Measurements from ENCODE around the gene SCAMP5. TPM values are rescaled to one million over a fixed set of nuclear protein-coding genes. Genes with fewer than 3 reads are reported as not detected.
A peak's percentile ranks its signal among the peaks of the same experiment; 100 is the strongest.

The SCAMP5 gene
- total and polyA plus RNA-seq, 2 of the 13 experiments (the other 11 are each of a cell fraction or from before 2014, with no cell fraction given): 34.3 to 49.0 TPM

DNA sequence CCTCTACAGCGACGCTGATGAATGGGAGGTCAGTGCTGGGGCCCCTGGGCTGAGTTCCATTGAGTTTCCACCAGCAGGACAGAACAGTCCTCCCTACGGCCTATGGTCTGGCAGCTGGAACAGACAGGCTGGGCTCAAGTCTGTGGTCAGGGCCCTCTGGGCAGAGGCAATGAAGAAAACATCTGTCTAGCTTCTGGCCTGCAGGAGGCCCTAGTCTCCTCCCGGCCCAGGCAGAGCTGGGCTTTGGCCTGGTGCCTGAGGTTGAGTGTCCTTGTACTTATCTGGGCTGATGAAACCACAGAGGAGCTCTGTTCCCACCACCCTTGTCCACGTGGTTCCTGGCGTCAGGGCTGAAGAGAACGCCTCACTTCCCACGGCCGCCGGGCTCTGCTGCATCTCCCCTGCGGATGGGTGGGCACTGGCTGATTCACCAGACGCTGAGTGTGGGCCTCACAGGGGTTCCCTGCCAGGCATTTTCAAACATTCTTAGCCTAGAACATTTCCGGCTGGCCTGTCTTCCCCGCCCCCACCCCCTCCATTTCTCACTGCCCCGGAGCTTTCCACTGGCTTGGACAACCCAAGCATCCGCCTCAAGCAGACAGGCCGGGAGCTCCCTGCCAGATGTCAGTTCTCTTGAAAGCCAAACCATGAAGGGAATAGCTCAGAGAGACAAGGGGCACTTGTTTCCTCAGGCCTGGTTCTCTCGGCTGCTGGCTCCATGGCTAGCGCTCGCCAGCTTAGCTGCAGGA is 48.3 kb downstream of the SCAMP5 start (continued):
- TF ChIP-seq, protein P1, sequence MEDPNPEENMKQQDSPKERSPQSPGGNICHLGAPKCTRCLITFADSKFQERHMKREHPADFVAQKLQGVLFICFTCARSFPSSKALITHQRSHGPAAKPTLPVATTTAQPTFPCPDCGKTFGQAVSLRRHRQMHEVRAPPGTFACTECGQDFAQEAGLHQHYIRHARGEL (CRISPR knock-in tag; IDR thresholded peaks at IDR 0.05): no peak
- TF ChIP-seq MATR3 (CRISPR knock-in tag; IDR thresholded peaks at IDR 0.05) (no peak), ZNF746 (CRISPR knock-in tag; IDR thresholded peaks at IDR 0.05) (no peak), CREM (IDR thresholded peaks at IDR 0.05) (0 out of 2 replicates have a peak, but pooled peaks have one; percentile 0), CREM (CRISPR knock-in tag; IDR thresholded peaks at IDR 0.05) (no peak), SPEN (CRISPR knock-in tag; IDR thresholded peaks at IDR 0.05; ENCODE audit: low read depth) (peak; percentile 83; the same call in 1 of the 2 replicates), ESRRA (CRISPR knock-in tag; IDR thresholded peaks at IDR 0.05; ENCODE audit: low read depth) (no peak), FOXA3 (CRISPR knock-in tag; IDR thresholded peaks at IDR 0.05) (peak; percentile 76), HOXA9 (CRISPR knock-in tag; IDR thresholded peaks at IDR 0.05; ENCODE audit: borderline replicate concordance) (no peak), RELA (CRISPR knock-in tag; IDR thresholded peaks at IDR 0.05) (no peak), NFKB2 (CRISPR knock-in tag; IDR thresholded peaks at IDR 0.05; ENCODE audit: borderline replicate concordance) (no peak), NR2F1 (CRISPR knock-in tag; IDR thresholded peaks at IDR 0.05) (peak in 1 of 2 experiments; percentile 36; a peak in 1 of 4 replicates), MAFK (conservative IDR thresholded peaks at IDR 0.05 in 1 of 2, IDR thresholded peaks at IDR 0.05 in 1 of 2; ENCODE audit: low read length in 2 of 2) (no peak), ZNF589 (CRISPR knock-in tag; conservative IDR thresholded peaks at IDR 0.05) (0 out of 2 replicates have a peak, but pooled peaks have one; percentile 44), FOXJ3 (CRISPR knock-in tag; IDR thresholded peaks at IDR 0.05; ENCODE audit: borderline replicate concordance) (0 out of 2 replicates have a peak, but pooled peaks have one; percentile 48), SALL2 (CRISPR knock-in tag; IDR thresholded peaks at IDR 0.05) (no peak; the same call in none of the 2 replicates), HMGA1 (CRISPR knock-in tag; conservative IDR thresholded peaks at IDR 0.05) (no peak), EZH2 (conservative IDR thresholded peaks at IDR 0.05; ENCODE audit: low read depth, low read length) (no peak), ZNF850 (CRISPR knock-in tag; conservative IDR thresholded peaks at IDR 0.05) (no peak), PHF8 (CRISPR knock-in tag; IDR thresholded peaks at IDR 0.05) (no peak), JUNB (CRISPR knock-in tag; IDR thresholded peaks at IDR 0.05; ENCODE audit: borderline replicate concordance) (no peak; the same call in 1 of the 2 replicates), ZC3H13 (CRISPR knock-in tag; IDR thresholded peaks at IDR 0.05) (no peak; the same call in 1 of the 2 replicates)
- TF ChIP-seq, protein P2, sequence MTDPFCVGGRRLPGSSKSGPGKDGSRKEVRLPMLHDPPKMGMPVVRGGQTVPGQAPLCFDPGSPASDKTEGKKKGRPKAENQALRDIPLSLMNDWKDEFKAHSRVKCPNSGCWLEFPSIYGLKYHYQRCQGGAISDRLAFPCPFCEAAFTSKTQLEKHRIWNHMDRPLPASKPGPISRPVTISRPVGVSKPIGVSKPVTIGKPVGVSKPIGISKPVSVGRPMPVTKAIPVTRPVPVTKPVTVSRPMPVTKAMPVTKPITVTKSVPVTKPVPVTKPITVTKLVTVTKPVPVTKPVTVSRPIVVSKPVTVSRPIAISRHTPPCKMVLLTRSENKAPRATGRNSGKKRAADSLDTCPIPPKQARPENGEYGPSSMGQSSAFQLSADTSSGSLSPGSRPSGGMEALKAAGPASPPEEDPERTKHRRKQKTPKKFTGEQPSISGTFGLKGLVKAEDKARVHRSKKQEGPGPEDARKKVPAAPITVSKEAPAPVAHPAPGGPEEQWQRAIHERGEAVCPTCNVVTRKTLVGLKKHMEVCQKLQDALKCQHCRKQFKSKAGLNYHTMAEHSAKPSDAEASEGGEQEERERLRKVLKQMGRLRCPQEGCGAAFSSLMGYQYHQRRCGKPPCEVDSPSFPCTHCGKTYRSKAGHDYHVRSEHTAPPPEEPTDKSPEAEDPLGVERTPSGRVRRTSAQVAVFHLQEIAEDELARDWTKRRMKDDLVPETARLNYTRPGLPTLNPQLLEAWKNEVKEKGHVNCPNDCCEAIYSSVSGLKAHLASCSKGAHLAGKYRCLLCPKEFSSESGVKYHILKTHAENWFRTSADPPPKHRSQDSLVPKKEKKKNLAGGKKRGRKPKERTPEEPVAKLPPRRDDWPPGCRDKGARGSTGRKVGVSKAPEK (CRISPR knock-in tag; IDR thresholded peaks at IDR 0.05; ENCODE audit: borderline replicate concordance): no peak
- TF ChIP-seq, protein P3, sequence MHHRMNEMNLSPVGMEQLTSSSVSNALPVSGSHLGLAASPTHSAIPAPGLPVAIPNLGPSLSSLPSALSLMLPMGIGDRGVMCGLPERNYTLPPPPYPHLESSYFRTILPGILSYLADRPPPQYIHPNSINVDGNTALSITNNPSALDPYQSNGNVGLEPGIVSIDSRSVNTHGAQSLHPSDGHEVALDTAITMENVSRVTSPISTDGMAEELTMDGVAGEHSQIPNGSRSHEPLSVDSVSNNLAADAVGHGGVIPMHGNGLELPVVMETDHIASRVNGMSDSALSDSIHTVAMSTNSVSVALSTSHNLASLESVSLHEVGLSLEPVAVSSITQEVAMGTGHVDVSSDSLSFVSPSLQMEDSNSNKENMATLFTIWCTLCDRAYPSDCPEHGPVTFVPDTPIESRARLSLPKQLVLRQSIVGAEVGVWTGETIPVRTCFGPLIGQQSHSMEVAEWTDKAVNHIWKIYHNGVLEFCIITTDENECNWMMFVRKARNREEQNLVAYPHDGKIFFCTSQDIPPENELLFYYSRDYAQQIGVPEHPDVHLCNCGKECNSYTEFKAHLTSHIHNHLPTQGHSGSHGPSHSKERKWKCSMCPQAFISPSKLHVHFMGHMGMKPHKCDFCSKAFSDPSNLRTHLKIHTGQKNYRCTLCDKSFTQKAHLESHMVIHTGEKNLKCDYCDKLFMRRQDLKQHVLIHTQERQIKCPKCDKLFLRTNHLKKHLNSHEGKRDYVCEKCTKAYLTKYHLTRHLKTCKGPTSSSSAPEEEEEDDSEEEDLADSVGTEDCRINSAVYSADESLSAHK (CRISPR knock-in tag; IDR thresholded peaks at IDR 0.05; ENCODE audit: borderline replicate concordance): no peak
- TF ChIP-seq, protein P4, sequence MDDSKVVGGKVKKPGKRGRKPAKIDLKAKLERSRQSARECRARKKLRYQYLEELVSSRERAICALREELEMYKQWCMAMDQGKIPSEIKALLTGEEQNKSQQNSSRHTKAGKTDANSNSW (CRISPR knock-in tag; IDR thresholded peaks at IDR 0.05; ENCODE audit: borderline replicate concordance): no peak; the same call in 1 of the 2 replicates

Data from HepG2 (cell line).